Fibroblast of lung (primary cell): ENCODE results near the gene DNAJC28. TPM values are rescaled to one million over a fixed set of nuclear protein-coding genes. Genes with fewer than 3 reads are reported as not detected.

ENCODE experiments used
- DNase-seq, 2 donors: peaks; one replicate each; pipeline versions ENCODE4 v3.0.0 to v3.0.0-alpha.2; 2010; ENCODE audit warnings: low read depth in 2 of 2
- H2AFZ ChIP-seq: 2 replicates; pipeline ENCODE4 v1.5.1; 2012; ENCODE audit warnings: low read length, control low read depth, inconsistent platforms
- H3K27ac ChIP-seq: 2 replicates; pipeline ENCODE4 v1.5.1; 2011; ENCODE audit warnings: low read length, control low read depth; ENCODE audit not compliant: insufficient read depth
- H3K27me3 ChIP-seq: 2 replicates; pipeline ENCODE4 v1.5.1; 2011; ENCODE audit warnings: mild to moderate bottlenecking, low read length; ENCODE audit not compliant: control insufficient read depth, insufficient read depth
- H3K36me3 ChIP-seq: 2 replicates; pipeline ENCODE4 v1.5.1; 2011; ENCODE audit warnings: low read length; ENCODE audit not compliant: control insufficient read depth, insufficient read depth
- H3K4me1 ChIP-seq: 2 replicates; pipeline ENCODE4 v1.5.1; 2011; ENCODE audit warnings: low read length; ENCODE audit not compliant: control insufficient read depth, insufficient read depth; ENCODE audit errors: extremely low read depth
- H3K4me2 ChIP-seq: 2 replicates; pipeline ENCODE4 v1.5.1; 2011; ENCODE audit warnings: low read length, control low read depth; ENCODE audit not compliant: insufficient read depth; ENCODE audit errors: extremely low read depth
- H3K4me3 ChIP-seq, 4 experiments: fragments of 200-600 bp in 1 of 4; sonication (generic) in 1 of 4; replicated peaks in 1 of 4; 2 replicates each; pipeline ENCODE4 v1.5.1; 2011 to 2016; ENCODE audit warnings: low read length in 4 of 4, low read depth in 3 of 4, mild to moderate bottlenecking in 3 of 4, control low read depth in 2 of 4, inconsistent platforms in 1 of 4, mixed read lengths in 1 of 4; ENCODE audit not compliant: insufficient read depth in 1 of 4; ENCODE audit errors: control extremely low read depth in 1 of 4
- H3K79me2 ChIP-seq: 2 replicates; pipeline ENCODE4 v1.5.1; 2012; ENCODE audit warnings: mild to moderate bottlenecking, low read length, inconsistent platforms; ENCODE audit not compliant: control insufficient read depth, insufficient read depth
- H3K9ac ChIP-seq: 2 replicates; pipeline ENCODE4 v1.5.1; 2011; ENCODE audit warnings: mild to moderate bottlenecking, low read length, control low read depth; ENCODE audit not compliant: insufficient read depth
- H3K9me3 ChIP-seq: 2 replicates; pipeline ENCODE4 v1.5.1; 2012; ENCODE audit warnings: low read depth, low read length; ENCODE audit not compliant: control insufficient read depth, insufficient read depth
- H4K20me1 ChIP-seq: 2 replicates; pipeline ENCODE4 v1.5.1; 2011; ENCODE audit warnings: low read length; ENCODE audit not compliant: control insufficient read depth, insufficient read depth; ENCODE audit errors: extremely low read depth
- CTCF ChIP-seq, 2 donors: IDR thresholded peaks in 1 of 2; conservative IDR thresholded peaks in 1 of 2; 1 replicate in 1 of 2; 2 replicates in 1 of 2; pipeline ENCODE4 v1.5.1; 2011 to 2012; ENCODE audit warnings: low read length in 2 of 2, control low read depth in 1 of 2, inconsistent platforms in 1 of 2, low read depth in 1 of 2, mild to moderate bottlenecking in 1 of 2
- EZH2 ChIP-seq: IDR thresholded peaks from 2 replicates; pipeline ENCODE4 v1.5.1; 2012; ENCODE audit warnings: low read length, control low read depth, mild to moderate bottlenecking; ENCODE audit errors: missing control alignments
- polyA plus RNA-seq, 2 donors: library from polyadenylated mRNA; depleted of rRNA in 1 of 2; stranded (reverse) in 1 of 2; unstranded in 1 of 2; fragments of >200 nt; gene quantifications; 2 replicates each; pipeline ENCODE4 v1.2.1, GENCODE V29; 2011 to 2012; ENCODE audit warnings: missing spikeins in 1 of 2
- total RNA-seq: library from RNA; depleted of rRNA; stranded (reverse); fragments of >200 nt; gene quantifications from 2 replicates; pipeline ENCODE4 v1.2.1, GENCODE V29; 2014

Gene DNAJC28
- total and polyA plus RNA-seq, 2 donors (not counting 1 experiment from before 2014, with no cell fraction given): 2.1 to 2.3 TPM

- no peak overlapping the region for H2AFZ ChIP-seq
- no peaks in the 10 kb centered on the region for H3K4me1 ChIP-seq
- TF ChIP-seq CTCF (conservative IDR thresholded peaks at IDR 0.05 in 1 of 2, IDR thresholded peaks at IDR 0.05 in 1 of 2; ENCODE audit: low read depth in 1 of 2, low read length in 2 of 2) (no peak), EZH2 (no peak)
- H3K4me2 ChIP-seq: no peak overlapping the region
- H3K4me3 ChIP-seq: no peak overlapping the region
- no peaks in the 10 kb centered on the region for H3K79me2 ChIP-seq
- no peak overlapping the region for H3K27ac ChIP-seq
- H3K36me3 ChIP-seq: peaks cover 3% of the 10 kb centered on the region
- DNase-seq: no peak
- H3K9ac ChIP-seq: no peak overlapping the region
- no peaks in the 10 kb centered on the region for H3K9me3 ChIP-seq
- no peaks in the 10 kb centered on the region for H4K20me1 ChIP-seq
- no peaks in the 10 kb centered on the region for H3K27me3 ChIP-seq
Observed at GRCh38 chr21:33522953-33523349, 31.4 kb upstream of the DNAJC28 start.

GRCh38 chr21:33522297-33522952, 30.9 kb upstream of the DNAJC28 start:
- H3K36me3 ChIP-seq: peaks cover 3% of the 10 kb centered on the region

GRCh38 chr21:33518899-33519298, 27.4 kb upstream of the DNAJC28 start:
- no peak overlapping the region for H3K4me3 ChIP-seq
- no peaks in the 10 kb centered on the region for H3K79me2 ChIP-seq
- TF ChIP-seq CTCF (conservative IDR thresholded peaks at IDR 0.05 in 1 of 2, IDR thresholded peaks at IDR 0.05 in 1 of 2; ENCODE audit: low read depth in 1 of 2, low read length in 2 of 2): no peak
- no peak for TF ChIP-seq EZH2
- no peak overlapping the region for H3K9ac ChIP-seq
- H2AFZ ChIP-seq: no peak overlapping the region
- H3K27ac ChIP-seq: no peak overlapping the region
- no peaks in the 10 kb centered on the region for H3K27me3 ChIP-seq
- DNase-seq: no peak
- no peak overlapping the region for H3K4me2 ChIP-seq
- no peaks in the 10 kb centered on the region for H3K4me1 ChIP-seq
- H3K36me3 ChIP-seq: peaks cover 12% of the 10 kb centered on the region
- no peaks in the 10 kb centered on the region for H4K20me1 ChIP-seq
- H3K9me3 ChIP-seq: no peaks in the 10 kb centered on the region

More at GRCh38 chr21:33522297-33522952, 30.9 kb upstream of the DNAJC28 start:
- H2AFZ ChIP-seq: no peak overlapping the region
- no peaks in the 10 kb centered on the region for H4K20me1 ChIP-seq
- no peaks in the 10 kb centered on the region for H3K9me3 ChIP-seq
- no peak overlapping the region for H3K4me3 ChIP-seq
- H3K27me3 ChIP-seq: no peaks in the 10 kb centered on the region
- H3K79me2 ChIP-seq: no peaks in the 10 kb centered on the region
- DNase-seq: no peak
- H3K4me2 ChIP-seq: no peak overlapping the region
- H3K9ac ChIP-seq: no peak overlapping the region
- no peak for TF ChIP-seq EZH2
- TF ChIP-seq CTCF (conservative IDR thresholded peaks at IDR 0.05 in 1 of 2, IDR thresholded peaks at IDR 0.05 in 1 of 2; ENCODE audit: low read depth in 1 of 2, low read length in 2 of 2): no peak
- H3K27ac ChIP-seq: no peak overlapping the region
- no peaks in the 10 kb centered on the region for H3K4me1 ChIP-seq
